Activated CD8-positive, alpha-beta memory T cell treated with anti-CD3 and anti-CD28 coated beads, Interleukin-2, amount 10 ng/mL, durations not matched to agents 7 days and 5 days (primary cell): ENCODE measurements around the gene PTGIR. TPM values are rescaled to one million over a fixed set of nuclear protein-coding genes. Genes with fewer than 3 reads are reported as not detected.

Source experiments
- ATAC-seq: fragments of 150-1000 bp; cut with Tn5 transposase; one replicate; pipeline ENCODE4 v1.10.0; 2021; ENCODE audit warnings: moderate library complexity
- CTCF ChIA-PET: fragments of 350-600 bp; sonication (Branson Sonifier 250); formaldehyde crosslinking; loops from one replicate; lab custom pipeline; 2021; ENCODE audit warnings: antibody characterized with exemption; lab: Charles Lee
- DNase-seq: peaks from one replicate; pipeline ENCODE4 v3.0.0-alpha.2; 2020
- H3K27ac Mint-ChIP-seq: one replicate; pipeline ENCODE4 v1.8.0; 2021; ENCODE audit warnings: mild to moderate bottlenecking, mixed read lengths
- H3K27me3 Mint-ChIP-seq: one replicate; pipeline ENCODE4 v1.8.0; 2021; ENCODE audit warnings: mixed read lengths
- H3K36me3 Mint-ChIP-seq: one replicate; pipeline ENCODE4 v1.8.0; 2021; ENCODE audit warnings: mild to moderate bottlenecking, mixed read lengths
- H3K4me1 Mint-ChIP-seq: one replicate; pipeline ENCODE4 v1.8.0; 2021; ENCODE audit warnings: mixed read lengths
- H3K4me3 Mint-ChIP-seq: one replicate; pipeline ENCODE4 v1.8.0; 2021; ENCODE audit warnings: mild to moderate bottlenecking, moderate library complexity, mixed read lengths
- H3K9me3 Mint-ChIP-seq: one replicate; pipeline ENCODE4 v1.8.0; 2022; ENCODE audit warnings: low read depth, mixed read lengths
- total RNA-seq, 2 experiments: library from RNA; stranded (reverse); gene quantifications; one replicate each; pipeline ENCODE4 v1.2.3, GENCODE V29; 2021

PTGIR gene
- total RNA-seq, 2 experiments from 2014 or later: 1.8 to 27.5 TPM

DNA sequence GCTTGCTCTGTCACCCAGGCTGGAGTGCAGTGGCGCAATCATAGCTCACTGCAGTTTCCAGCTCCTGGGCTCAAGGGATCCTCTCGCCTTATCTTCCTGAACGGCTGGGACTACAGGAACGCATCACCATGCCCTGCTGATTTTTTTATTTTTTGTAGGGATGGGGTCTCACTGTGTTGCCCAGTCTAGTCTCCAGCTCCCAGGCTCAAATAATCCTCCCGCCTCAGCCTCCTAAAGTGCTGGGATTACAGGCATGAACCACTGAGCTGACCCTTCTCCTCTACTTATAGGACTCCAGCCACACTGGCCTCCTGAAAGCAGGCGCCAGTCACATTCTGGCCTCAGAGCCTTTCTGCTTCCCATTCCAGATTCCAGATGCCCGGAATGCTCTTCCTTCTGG is 25.6 kb upstream of the PTGIR start:
- CTCF ChIA-PET: no interaction called here
- Mint-ChIP-seq H3K27ac (no peak overlapping the region), H3K27me3 (peaks cover 60% of the 10 kb centered on the region), H3K4me3 (no peak overlapping the region), H3K9me3 (no peaks in the 10 kb centered on the region), H3K36me3 (peaks cover 10% of the 10 kb centered on the region), H3K4me1 (peaks cover 8% of the 10 kb centered on the region)
- no peak for DNase-seq
- ATAC-seq: no peak

DNA sequence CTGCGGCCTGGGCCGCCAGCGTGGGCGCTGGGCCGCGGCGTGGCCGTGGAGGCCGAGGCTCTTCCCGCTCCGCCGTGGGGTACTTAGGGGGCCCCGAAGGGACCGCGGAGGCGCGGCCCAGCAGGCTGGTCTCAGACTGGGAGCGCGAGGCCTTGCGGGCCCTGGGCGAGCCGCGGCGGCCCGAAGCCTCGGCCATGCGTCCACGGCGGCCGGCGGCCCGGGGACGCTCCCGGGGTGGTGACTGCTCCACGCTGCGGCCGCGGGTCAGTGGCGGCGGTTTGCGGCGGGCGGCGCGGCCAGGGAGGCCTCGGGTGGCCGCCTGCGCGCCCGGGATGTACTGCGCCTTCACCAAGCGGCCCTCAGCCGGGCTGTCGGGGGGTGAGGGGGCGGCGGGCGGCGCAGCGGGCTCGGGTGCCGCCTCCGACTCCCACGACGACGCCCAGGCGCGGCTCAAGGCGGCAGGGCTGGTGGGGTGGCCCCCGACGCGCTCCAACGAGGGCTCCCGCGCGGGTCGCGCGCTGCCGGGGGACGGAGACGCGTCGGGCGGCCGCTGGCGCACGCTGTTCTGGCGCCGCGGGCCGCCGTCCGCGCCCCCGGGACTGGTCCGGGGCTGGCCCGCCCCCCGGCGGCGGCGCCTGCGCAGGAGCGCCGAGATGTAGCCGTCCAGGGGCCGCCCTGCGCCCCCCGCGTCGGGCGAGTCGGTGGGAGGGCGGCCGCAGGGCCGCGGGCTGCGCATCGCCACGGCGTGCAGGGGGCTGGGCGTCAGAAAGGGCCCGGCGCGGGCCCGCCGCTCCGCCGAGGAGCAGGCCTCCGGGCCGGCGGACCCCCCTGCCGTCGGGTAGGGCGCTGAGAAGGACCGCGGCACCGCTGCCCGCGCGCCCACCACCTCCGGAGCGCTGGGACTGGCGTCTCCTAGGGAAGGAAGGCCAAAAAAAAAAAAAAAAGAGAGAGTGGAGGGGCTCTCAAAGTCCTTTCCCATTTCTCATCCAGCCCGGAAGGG is 24.4 kb upstream of the PTGIR start:
- DNase-seq: no peak
- Mint-ChIP-seq H3K9me3 (no peaks in the 10 kb centered on the region), H3K27ac (no peak overlapping the region), H3K36me3 (peaks cover 10% of the 10 kb centered on the region), H3K4me1 (peaks cover 6% of the 10 kb centered on the region), H3K4me3 (no peak overlapping the region), H3K27me3 (peaks cover 59% of the 10 kb centered on the region)
- CTCF ChIA-PET: no interaction called here
- ATAC-seq: no peak

DNA sequence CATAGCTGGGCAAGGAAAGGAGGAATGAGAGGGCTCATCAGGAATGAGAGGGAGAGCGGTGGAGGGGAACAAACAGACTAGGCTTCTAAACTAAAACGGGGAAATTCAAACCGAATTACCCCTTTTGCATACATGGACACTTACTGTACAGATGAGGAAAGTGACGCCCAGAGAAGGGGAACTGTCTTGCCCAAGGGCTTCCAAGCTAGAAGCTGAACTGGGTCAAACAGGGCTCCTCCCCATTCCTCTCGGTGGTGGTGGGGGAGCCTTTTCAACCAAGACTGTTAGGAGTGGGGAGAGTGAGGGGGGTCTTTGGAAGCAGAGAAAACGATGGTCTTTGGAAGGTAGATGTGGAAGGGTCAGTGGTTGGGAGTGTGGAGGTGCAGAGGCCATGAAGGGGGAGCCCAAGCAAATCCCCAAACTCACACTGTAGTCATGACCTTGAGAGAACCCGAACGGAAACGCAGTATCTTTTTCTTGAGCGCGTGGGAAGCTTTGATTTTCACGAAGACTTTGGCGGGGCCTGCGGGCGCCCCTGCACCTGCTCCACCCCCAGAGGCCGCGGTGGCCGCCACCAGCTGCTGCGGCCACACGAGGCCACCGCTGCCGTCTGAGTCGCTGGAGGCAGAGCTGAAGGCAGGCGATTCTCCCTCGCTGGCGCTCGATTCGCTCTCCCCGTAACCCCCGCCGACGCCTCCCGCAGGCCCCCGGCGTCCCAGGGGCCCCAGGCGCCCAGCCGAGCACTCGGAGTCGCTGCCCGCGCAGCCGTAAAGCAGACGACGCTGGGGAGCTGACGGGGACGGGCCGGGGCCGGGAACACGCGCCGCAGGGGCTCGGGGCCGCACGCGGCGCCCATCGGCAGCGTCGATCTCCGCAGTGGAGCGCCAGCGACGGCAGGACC is 23.4 kb upstream of the PTGIR start:
- peaks cover 58% of the 10 kb centered on the region for H3K27me3 Mint-ChIP-seq
- H3K27ac Mint-ChIP-seq: peak overlapping the region; percentile 35

DNA sequence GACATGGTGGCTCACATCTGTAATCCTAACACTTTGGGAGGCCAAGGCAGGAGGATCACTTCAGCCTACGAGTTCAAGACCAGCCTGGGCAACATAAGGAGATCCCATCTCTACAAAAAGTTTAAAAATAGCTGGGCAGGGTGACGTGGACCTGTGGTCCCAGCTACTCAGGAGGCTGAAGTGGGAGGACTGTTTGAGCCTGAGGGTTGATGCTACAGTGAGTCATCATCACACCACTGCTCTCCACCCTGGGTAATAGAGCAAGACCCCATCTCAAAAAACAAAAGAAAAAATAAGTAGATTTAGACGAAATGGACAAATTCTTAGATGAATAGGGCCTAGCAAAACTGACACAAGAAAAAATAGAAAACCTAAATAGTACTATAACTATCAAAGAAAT is 21.5 kb upstream of the PTGIR start:
- no peaks in the 10 kb centered on the region for H3K9me3 Mint-ChIP-seq
- H3K27ac Mint-ChIP-seq: no peak overlapping the region
- H3K4me3 Mint-ChIP-seq: no peak overlapping the region
- peaks cover 6% of the 10 kb centered on the region for H3K4me1 Mint-ChIP-seq
- CTCF ChIA-PET: no interaction called here
- H3K36me3 Mint-ChIP-seq: peaks cover 10% of the 10 kb centered on the region
- H3K27me3 Mint-ChIP-seq: peaks cover 60% of the 10 kb centered on the region
- ATAC-seq: no peak
- no peak for DNase-seq

More for the DNA sequence above, 23.4 kb upstream of the PTGIR start:
- H3K36me3 Mint-ChIP-seq: peaks cover 10% of the 10 kb centered on the region
- DNase-seq (no peak), ATAC-seq (no peak)
- CTCF ChIA-PET: interaction anchor here (1.0 to 1.5 kb wide), 2 partner anchors 8 to 118 kb away, joined by 3 to 4 read pairs; no protein-coding TSS in a partner anchor
- H3K4me1 Mint-ChIP-seq: peaks cover 6% of the 10 kb centered on the region
- no peak overlapping the region for H3K4me3 Mint-ChIP-seq
- no peaks in the 10 kb centered on the region for H3K9me3 Mint-ChIP-seq

DNA sequence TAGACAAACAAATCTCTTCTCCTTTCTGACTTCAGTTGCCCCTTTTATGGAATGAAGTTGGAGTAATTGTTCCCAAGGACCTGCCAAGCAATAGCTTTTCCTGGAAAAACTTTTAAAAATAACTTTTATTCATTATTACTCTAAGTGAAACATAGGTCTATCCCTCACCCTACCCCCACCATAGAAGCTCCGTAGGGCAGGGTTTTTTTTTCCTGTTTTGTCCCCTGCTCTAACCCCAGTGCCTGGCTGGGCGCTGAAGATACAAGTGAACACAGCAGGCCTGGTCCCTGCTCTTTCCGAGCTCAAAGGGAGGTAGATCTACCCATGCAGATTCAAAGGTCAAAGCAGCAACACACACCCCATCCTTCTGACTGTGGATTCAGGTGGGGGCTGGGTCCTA is 19.8 kb upstream of the PTGIR start:
- H3K27me3 Mint-ChIP-seq: peaks cover 60% of the 10 kb centered on the region
- H3K4me1 Mint-ChIP-seq: peaks cover 8% of the 10 kb centered on the region
- CTCF ChIA-PET: interaction anchor here (1.4 to 2.2 kb wide), 3 partner anchors 17 to 110 kb away, joined by 3 to 12 read pairs (median 4); partner anchors contain the start of gene DACT3
- no peak overlapping the region for H3K4me3 Mint-ChIP-seq
- no peaks in the 10 kb centered on the region for H3K9me3 Mint-ChIP-seq
- peaks cover 6% of the 10 kb centered on the region for H3K36me3 Mint-ChIP-seq
- DNase-seq (no peak), ATAC-seq (no peak)
- H3K27ac Mint-ChIP-seq: no peak overlapping the region

DNA sequence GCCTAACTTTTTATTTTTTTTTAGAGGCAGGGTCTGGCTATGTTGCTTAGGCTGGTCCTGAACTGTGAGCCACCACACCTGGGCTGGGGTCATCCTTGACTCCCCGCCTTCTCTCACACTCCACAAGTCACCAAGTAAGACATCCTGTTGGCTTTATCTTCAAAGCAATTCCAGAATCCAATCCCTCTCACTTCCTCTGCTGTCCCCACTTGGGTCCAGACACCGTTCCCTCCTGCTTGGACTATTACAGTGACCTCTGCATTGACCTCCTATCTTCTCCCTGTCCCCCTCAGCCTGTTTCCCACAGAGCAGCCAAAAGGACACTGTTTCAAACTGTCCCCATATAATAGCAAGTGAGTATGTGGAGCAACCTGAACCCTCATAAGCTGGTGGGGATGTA is 15.8 kb upstream of the PTGIR start:
- Mint-ChIP-seq H3K4me1 (peaks cover 8% of the 10 kb centered on the region), H3K4me3 (no peak overlapping the region)

DNA sequence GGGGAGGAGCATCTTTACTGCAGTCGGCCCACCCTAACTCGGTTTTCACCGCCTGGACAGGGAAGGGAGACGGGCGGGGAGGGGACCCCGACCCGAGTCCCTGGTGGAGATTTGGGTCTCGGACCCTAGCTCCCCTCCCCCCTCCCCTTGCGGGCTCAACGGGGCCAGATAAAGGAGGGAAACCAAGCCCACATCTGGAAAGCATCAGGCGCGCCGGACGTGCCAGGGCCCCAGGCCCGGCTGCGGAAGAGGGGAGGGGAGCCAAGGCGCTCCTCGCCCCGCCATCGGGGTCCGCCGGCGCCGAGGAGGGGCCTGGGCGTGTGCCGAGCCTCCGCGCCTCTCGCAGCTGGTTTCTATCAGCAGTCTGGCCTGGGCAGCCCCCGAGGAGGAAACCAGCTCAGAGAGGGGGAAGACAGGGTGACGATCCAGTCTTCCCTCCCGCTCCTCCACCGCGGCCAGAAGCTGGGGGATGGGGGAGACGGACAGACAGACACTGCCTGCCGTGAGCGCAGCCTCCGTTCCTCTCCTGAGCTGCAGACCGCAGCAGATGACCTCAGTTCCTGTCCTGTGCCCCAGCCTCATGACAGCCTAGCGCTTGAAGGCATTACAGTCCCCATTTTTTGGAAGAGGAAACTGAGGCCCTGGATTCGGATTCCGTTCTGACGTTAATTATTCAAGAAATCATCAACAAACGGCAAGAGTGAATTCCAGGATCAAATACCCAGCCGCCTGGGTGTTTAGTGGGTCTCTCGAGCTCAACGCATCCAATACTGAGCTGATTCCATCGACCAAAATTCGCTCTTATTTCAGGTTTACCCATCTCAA is 14.7 kb upstream of the PTGIR start:
- no peak overlapping the region for H3K27ac Mint-ChIP-seq
- ATAC-seq: no peak
- peaks cover 13% of the 10 kb centered on the region for H3K4me1 Mint-ChIP-seq
- CTCF ChIA-PET: interaction anchor here (1.0 to 1.1 kb wide), 2 partner anchors 15 to 153 kb away, joined by 3 to 4 read pairs; no protein-coding TSS in a partner anchor
- peaks cover 37% of the 10 kb centered on the region for H3K27me3 Mint-ChIP-seq
- peak; percentile 76 for DNase-seq
- H3K4me3 Mint-ChIP-seq: peak overlapping the region; percentile 35
- no peaks in the 10 kb centered on the region for H3K9me3 Mint-ChIP-seq
- no peaks in the 10 kb centered on the region for H3K36me3 Mint-ChIP-seq

More for the DNA sequence above, 15.8 kb upstream of the PTGIR start:
- CTCF ChIA-PET: interaction anchor here (1.1 kb wide), 1 partner anchor 14 kb away, joined by 4 read pairs; no protein-coding TSS in a partner anchor
- peaks cover 39% of the 10 kb centered on the region for H3K27me3 Mint-ChIP-seq
- H3K27ac Mint-ChIP-seq: no peak overlapping the region
- H3K9me3 Mint-ChIP-seq: no peaks in the 10 kb centered on the region
- no peaks in the 10 kb centered on the region for H3K36me3 Mint-ChIP-seq
- ATAC-seq (no peak), DNase-seq (no peak)

DNA sequence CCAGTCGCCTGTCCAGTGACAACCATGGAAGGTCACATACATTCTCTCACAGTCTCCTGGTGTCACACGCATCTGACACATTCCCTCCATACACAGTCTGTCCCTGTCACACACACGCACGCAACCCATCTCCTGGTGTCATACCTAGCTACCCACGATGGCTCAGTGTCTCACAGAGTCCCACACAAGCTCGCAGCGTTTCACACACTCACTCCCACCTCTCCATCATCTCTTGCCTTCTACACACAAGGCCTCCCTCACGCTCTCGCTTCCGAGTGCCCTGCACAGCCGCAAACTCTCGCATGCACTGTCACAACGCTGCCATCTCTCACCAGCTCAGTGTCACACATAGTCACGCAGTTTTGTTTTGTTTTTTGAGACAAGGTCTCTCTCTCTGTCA is 12.3 kb upstream of the PTGIR start:
- Mint-ChIP-seq H3K36me3 (no peaks in the 10 kb centered on the region), H3K4me3 (no peak overlapping the region), H3K27me3 (peaks cover 44% of the 10 kb centered on the region), H3K27ac (no peak overlapping the region), H3K4me1 (peaks cover 23% of the 10 kb centered on the region), H3K9me3 (no peaks in the 10 kb centered on the region)
- no peak for ATAC-seq
- CTCF ChIA-PET: interaction anchor here (0.9 to 2.5 kb wide), 5 partner anchors 23 to 116 kb away, joined by 3 to 12 read pairs (median 4); partner anchors contain the start of gene DACT3
- no peak for DNase-seq

DNA sequence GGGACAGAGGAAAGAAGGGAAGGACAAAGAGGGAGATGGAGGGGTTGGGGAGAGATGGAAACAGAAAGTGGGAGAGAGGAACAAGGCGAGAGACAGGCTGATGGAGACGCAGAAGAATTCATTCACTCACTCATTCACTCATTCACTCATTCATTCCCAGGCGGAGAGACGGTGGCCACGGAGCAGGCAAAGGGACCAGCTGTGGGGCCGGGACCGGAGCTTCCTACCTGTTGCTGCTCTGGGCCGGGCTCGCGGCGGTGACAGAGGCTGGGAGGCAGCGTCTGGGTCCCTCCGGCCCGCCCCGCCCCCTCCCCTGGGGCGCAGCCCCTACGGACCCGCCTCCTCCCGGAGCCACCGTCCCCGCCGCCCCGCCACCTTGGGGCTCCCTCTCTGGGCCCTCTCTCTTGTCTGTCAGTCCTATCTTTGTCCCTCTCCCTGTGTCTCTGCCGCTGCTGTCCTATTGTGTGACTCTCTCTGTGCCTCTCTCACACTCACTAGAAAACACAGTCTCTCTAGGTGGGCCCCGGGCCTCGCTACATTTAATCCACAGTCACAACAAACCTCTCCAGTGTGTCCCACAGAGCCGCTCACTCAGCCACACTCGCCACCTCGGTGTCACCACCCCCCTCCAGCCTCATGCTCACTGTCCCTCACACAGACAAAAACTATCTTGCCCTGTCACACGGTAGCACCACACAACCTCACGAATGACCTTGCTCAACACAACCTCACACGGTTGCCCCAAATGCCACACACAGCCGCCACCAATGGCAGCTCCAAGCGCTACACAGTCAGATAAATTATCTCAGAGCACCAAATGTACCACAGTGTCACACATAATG is 11.3 kb upstream of the PTGIR start, which contains the start of gene GNG8:
TSS of gene GNG8 (minus strand) at position 283 of the 842 bp plus-strand sequence. CDS start 1,520 bp downstream, outside the sequence.
- H3K27ac Mint-ChIP-seq: no peak within 1 kb of the TSS
- ATAC-seq: no peak

DNA sequence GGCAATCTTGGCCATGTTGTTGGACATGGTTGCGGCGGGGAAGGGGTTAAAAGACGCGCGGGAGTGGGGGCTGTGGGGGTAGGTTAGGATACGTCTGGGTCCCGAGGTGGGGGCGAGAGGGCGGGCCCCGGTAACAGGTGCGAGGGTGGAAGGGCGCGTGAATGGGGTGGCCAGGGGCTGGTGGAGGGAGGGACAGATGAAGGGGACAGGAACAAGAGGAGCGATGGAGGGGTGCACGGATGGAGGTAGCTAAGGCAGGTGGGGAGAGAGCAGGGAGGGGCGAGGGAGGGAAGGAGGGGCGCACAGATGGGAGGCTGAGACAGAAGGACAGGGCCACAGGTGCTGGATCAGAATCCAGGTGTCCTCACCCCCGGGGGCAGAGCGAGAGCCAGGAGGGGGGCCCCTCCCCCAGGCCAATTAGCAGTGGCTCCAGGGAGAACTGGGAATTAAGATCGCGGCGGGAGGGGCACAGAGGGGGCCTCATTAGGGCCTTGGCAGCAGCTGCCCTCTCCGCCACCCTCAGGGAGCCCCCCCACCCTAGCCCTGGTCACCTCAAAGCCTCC is 9.8 kb upstream of the PTGIR start:
- H3K27ac Mint-ChIP-seq: no peak overlapping the region
- H3K27me3 Mint-ChIP-seq: peaks cover 32% of the 10 kb centered on the region
- CTCF ChIA-PET: interaction anchor here (1.3 to 14.6 kb wide), 2 partner anchors 18 to 119 kb away, joined by 4 to 143 read pairs; no protein-coding TSS in a partner anchor
- H3K9me3 Mint-ChIP-seq: no peaks in the 10 kb centered on the region
- ATAC-seq (no peak), DNase-seq (no peak)
- H3K4me3 Mint-ChIP-seq: peak overlapping the region; percentile 41
- peaks cover 19% of the 10 kb centered on the region for H3K4me1 Mint-ChIP-seq
- no peaks in the 10 kb centered on the region for H3K36me3 Mint-ChIP-seq

More for the DNA sequence above, 11.3 kb upstream of the PTGIR start, which contains the start of gene GNG8:
- H3K36me3 Mint-ChIP-seq: no peaks in the 10 kb centered on the region
- DNase-seq: no peak
- H3K4me1 Mint-ChIP-seq: peaks cover 23% of the 10 kb centered on the region
- H3K27me3 Mint-ChIP-seq: peaks cover 43% of the 10 kb centered on the region
- no peak within 1 kb of the TSS for H3K4me3 Mint-ChIP-seq
- CTCF ChIA-PET: interaction anchor here (1.3 to 2.5 kb wide), 4 partner anchors 22 to 117 kb away, joined by 3 to 12 read pairs (median 6); partner anchors contain the start of gene DACT3
- no peaks in the 10 kb centered on the region for H3K9me3 Mint-ChIP-seq

DNA sequence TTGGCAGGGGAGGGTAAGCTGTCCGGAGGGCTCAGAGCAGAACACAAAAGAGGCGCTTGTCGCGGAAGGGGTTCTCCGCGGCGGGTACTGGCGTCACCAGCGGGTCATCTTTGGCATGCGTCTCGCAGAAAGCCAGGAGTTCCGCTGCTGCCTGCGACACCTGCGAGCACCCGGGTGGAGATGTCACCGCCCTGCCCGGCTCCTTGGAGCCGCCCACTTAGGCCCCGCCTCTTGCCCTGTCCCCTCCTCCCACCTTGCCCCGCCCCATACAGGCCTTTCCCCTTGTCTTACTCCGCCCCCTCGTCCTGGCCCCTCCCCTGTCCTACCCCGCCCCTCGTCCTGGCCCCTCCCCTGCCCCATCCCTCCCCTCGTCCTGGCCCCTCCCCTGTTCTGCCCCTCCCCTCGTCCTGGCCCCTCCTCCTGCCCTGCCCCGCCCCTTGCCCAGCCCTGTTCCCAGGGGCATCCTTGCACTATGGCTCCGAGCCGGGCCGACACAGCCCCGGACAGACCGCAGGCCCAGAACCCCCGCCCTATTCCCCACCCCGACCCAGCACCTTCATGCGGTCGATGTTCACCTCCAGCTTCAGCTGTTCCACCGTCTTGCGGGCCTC is 9.3 kb upstream of the PTGIR start:
- ATAC-seq (peak; percentile 73), DNase-seq (peak; percentile 96)
- H3K4me1 Mint-ChIP-seq: peaks cover 17% of the 10 kb centered on the region
- H3K27me3 Mint-ChIP-seq: peaks cover 31% of the 10 kb centered on the region
- H3K4me3 Mint-ChIP-seq: peak overlapping the region; percentile 47
- H3K27ac Mint-ChIP-seq: no peak overlapping the region
- CTCF ChIA-PET: interaction anchor here (1.3 to 14.6 kb wide), 3 partner anchors 17 to 120 kb away, joined by 4 to 143 read pairs (median 27); partner anchors contain the start of gene DACT3
- H3K36me3 Mint-ChIP-seq: no peaks in the 10 kb centered on the region
- no peaks in the 10 kb centered on the region for H3K9me3 Mint-ChIP-seq
